ENCODE results near the gene GRPEL1. TPM values are rescaled to one million over a fixed set of nuclear protein-coding genes. Genes with fewer than 3 reads are reported as not detected.

The GRPEL1 gene
- polyA plus RNA-seq, 1 of the 3 experiments (the other 2 are of a cell fraction): 29.8 TPM

DNA sequence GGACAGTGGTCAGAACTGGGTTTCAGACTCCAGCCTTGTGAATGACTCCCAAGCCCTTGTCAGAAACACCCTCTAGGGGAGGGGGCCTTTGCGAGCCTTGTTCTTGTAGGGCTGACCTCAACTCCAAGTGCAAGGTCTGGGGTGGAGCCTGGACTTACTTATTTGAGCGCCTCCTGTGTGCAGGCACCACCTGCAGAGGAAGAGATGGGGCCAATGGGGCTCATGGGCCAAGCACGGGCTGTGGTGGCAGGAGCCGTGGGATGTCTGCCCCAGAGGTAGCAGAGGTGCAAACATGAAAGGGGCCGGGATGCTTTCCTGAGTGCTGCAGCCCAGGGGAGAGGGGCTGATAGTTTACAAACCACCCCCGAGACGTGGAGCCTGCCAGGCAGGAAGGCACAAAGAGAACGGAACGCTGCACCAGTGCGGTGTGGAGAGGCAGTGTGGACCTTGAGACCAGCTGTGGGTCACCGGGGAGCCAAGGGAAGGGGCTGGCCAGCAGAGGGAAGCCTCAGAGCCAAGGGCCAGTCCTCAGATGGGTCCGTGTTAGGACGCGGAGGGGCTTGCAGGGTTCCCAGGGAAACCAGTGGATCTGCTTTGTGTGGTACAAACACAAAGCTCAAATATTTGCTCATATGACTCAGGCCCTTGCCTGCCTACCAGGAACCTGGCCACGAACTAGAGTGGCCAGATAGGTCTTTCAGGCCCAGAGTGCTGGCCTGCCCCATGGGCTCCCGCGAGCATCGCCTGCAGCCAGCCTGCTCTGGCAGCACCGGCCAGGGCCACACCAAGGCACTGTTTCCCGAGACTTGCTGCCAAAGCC lies 33.4 kb downstream of the GRPEL1 start:
- Histone ChIP-seq H3K4me2 (no peak overlapping the region), H3K4me3 (ENCODE audit: low read depth in 2 of 2, low read length in 1 of 2) (no peak overlapping the region), H3K27me3 (ENCODE audit: insufficient read depth) (no peaks in the 10 kb centered on the region), H3K27ac (ENCODE audit: low read depth in 2 of 2, low read length in 1 of 2) (peak overlapping the region in 1 of 2 experiments; percentile 46; a peak in 2 of 4 replicates), H3K9me3 (no peaks in the 10 kb centered on the region), H3K9ac (no peak overlapping the region), H3K9me2 (no peaks in the 10 kb centered on the region), H2AFZ (ENCODE audit: low read depth) (no peak overlapping the region), H3K36me3 (replicated peaks in 1 of 2; ENCODE audit: control insufficient read depth in 1 of 2, insufficient read depth in 2 of 2, low read length in 1 of 2) (peaks cover 0 to 20% of the 10 kb centered on the region in 2 experiments), H4K20me1 (ENCODE audit: insufficient read depth) (no peaks in the 10 kb centered on the region), H3K79me2 (ENCODE audit: insufficient read depth) (no peaks in the 10 kb centered on the region), H3F3A (replicated peaks; ENCODE audit: insufficient read depth) (peaks cover 8% of the 10 kb centered on the region), H3K4me1 (ENCODE audit: control insufficient read depth in 1 of 2, insufficient read depth in 2 of 2, low read depth in 1 of 2, low read length in 1 of 2) (peaks cover 0 to 14% of the 10 kb centered on the region in 2 experiments; a peak in 1 of 4 replicates)
- TF ChIP-seq, protein P1, sequence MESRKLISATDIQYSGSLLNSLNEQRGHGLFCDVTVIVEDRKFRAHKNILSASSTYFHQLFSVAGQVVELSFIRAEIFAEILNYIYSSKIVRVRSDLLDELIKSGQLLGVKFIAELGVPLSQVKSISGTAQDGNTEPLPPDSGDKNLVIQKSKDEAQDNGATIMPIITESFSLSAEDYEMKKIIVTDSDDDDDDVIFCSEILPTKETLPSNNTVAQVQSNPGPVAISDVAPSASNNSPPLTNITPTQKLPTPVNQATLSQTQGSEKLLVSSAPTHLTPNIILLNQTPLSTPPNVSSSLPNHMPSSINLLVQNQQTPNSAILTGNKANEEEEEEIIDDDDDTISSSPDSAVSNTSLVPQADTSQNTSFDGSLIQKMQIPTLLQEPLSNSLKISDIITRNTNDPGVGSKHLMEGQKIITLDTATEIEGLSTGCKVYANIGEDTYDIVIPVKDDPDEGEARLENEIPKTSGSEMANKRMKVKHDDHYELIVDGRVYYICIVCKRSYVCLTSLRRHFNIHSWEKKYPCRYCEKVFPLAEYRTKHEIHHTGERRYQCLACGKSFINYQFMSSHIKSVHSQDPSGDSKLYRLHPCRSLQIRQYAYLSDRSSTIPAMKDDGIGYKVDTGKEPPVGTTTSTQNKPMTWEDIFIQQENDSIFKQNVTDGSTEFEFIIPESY (IDR thresholded peaks at IDR 0.05; ENCODE audit: borderline replicate concordance, low read depth): no peak
- TF ChIP-seq RAD21 (IDR thresholded peaks at IDR 0.05; ENCODE audit: low read length) (no peak), ELF1 (IDR thresholded peaks at IDR 0.05) (no peak), POLR2AphosphoS5 (IDR thresholded peaks at IDR 0.05; ENCODE audit: low read depth, low read length) (no peak), RFX5 (IDR thresholded peaks at IDR 0.05; ENCODE audit: low read length) (no peak), GATA2 (CRISPR knock-in tag; IDR thresholded peaks at IDR 0.05) (no peak), JUND (IDR thresholded peaks at IDR 0.05) (no peak), NFIC (IDR thresholded peaks at IDR 0.05; ENCODE audit: borderline replicate concordance) (no peak), CHD2 (IDR thresholded peaks at IDR 0.05; ENCODE audit: low read length, partially characterized antibody) (no peak), GABPA (IDR thresholded peaks at IDR 0.05; ENCODE audit: low read depth) (no peak), MEF2A (IDR thresholded peaks at IDR 0.05; ENCODE audit: borderline replicate concordance, low read depth) (no peak), SMC3 (IDR thresholded peaks at IDR 0.05; ENCODE audit: low read depth, low read length) (no peak), TAF1 (IDR thresholded peaks at IDR 0.05; ENCODE audit: borderline replicate concordance, low read depth, low read length) (no peak)
- TF ChIP-seq, protein P2, sequence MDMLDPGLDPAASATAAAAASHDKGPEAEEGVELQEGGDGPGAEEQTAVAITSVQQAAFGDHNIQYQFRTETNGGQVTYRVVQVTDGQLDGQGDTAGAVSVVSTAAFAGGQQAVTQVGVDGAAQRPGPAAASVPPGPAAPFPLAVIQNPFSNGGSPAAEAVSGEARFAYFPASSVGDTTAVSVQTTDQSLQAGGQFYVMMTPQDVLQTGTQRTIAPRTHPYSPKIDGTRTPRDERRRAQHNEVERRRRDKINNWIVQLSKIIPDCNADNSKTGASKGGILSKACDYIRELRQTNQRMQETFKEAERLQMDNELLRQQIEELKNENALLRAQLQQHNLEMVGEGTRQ (IDR thresholded peaks at IDR 0.05; ENCODE audit: borderline replicate concordance, low read depth, low read length): no peak
- TF ChIP-seq, protein P3, sequence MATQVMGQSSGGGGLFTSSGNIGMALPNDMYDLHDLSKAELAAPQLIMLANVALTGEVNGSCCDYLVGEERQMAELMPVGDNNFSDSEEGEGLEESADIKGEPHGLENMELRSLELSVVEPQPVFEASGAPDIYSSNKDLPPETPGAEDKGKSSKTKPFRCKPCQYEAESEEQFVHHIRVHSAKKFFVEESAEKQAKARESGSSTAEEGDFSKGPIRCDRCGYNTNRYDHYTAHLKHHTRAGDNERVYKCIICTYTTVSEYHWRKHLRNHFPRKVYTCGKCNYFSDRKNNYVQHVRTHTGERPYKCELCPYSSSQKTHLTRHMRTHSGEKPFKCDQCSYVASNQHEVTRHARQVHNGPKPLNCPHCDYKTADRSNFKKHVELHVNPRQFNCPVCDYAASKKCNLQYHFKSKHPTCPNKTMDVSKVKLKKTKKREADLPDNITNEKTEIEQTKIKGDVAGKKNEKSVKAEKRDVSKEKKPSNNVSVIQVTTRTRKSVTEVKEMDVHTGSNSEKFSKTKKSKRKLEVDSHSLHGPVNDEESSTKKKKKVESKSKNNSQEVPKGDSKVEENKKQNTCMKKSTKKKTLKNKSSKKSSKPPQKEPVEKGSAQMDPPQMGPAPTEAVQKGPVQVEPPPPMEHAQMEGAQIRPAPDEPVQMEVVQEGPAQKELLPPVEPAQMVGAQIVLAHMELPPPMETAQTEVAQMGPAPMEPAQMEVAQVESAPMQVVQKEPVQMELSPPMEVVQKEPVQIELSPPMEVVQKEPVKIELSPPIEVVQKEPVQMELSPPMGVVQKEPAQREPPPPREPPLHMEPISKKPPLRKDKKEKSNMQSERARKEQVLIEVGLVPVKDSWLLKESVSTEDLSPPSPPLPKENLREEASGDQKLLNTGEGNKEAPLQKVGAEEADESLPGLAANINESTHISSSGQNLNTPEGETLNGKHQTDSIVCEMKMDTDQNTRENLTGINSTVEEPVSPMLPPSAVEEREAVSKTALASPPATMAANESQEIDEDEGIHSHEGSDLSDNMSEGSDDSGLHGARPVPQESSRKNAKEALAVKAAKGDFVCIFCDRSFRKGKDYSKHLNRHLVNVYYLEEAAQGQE (IDR thresholded peaks at IDR 0.05; ENCODE audit: low read depth, low read length): no peak
- TF ChIP-seq, protein P4, sequence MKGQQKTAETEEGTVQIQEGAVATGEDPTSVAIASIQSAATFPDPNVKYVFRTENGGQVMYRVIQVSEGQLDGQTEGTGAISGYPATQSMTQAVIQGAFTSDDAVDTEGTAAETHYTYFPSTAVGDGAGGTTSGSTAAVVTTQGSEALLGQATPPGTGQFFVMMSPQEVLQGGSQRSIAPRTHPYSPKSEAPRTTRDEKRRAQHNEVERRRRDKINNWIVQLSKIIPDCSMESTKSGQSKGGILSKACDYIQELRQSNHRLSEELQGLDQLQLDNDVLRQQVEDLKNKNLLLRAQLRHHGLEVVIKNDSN (IDR thresholded peaks at IDR 0.05; ENCODE audit: borderline replicate concordance, low read depth): no peak
- 85% methylated on average over 9 of the region's 20 CpGs for WGBS (ENCODE audit: low lambda C conversion rate)
- POLR2A ChIA-PET: no interaction called here
- CTCF ChIA-PET: interaction anchor here (1.0 to 1.9 kb wide), 5 partner anchors 9 to 67 kb away, joined by 3 to 6 read pairs (median 5); partner anchors contain the start of gene TADA2B
- no peak for DNase-seq

Measured in SK-N-SH (cell line).